A549 (cell line): ENCODE measurements around the gene RANBP9.

ENCODE experiments used
- EP300 ChIP-seq, 2 experiments: fragments of >200 bp; sonication (Bioruptor Twin); formaldehyde crosslinking; IDR thresholded peaks; 2 replicates in 1 of 2; 3 replicates in 1 of 2; pipeline ENCODE4 v1.6.1; 2016 to 2017
- MAFK ChIP-seq: fragments of 450-650 bp; IDR thresholded peaks from 2 replicates; pipeline ENCODE4 v1.6.1; 2014; ENCODE audit not compliant: partially characterized antibody
- POLR2A ChIP-seq: IDR thresholded peaks from 2 replicates; pipeline ENCODE4 v1.6.1; 2012; ENCODE audit warnings: mild to moderate bottlenecking, low read length
- TP53 ChIP-seq: fragments of 250-450 bp; sonication (Bioruptor Pico); IDR thresholded peaks from 2 replicates; pipeline ENCODE4 v1.5.0; 2021; ENCODE audit warnings: mild to moderate bottlenecking, moderate library complexity
- ZFP36 ChIP-seq: fragments of 450-650 bp; IDR thresholded peaks from 2 replicates; pipeline ENCODE4 v1.6.1; 2014; ENCODE audit warnings: borderline replicate concordance; ENCODE audit not compliant: partially characterized antibody

- TF ChIP-seq POLR2A (no peak), ZFP36 (no peak), EP300 (IDR thresholded peaks at IDR 0.05) (no peak), MAFK (no peak), TP53 (CRISPR knock-in tag) (no peak)
These were observed 17.1 kb downstream of the RANBP9 start for GRCh38 chr6:13694562-13694961.
